Prostate gland (tissue), 2 donors: ENCODE measurements around the gene PEX11B. TPM values are rescaled to one million over a fixed set of nuclear protein-coding genes. Genes with fewer than 3 reads are reported as not detected.
A peak's percentile ranks its signal among the peaks of the same experiment; 100 is the strongest.

Experiments
- DNase-seq: peaks from one replicate; pipeline ENCODE4 v3.0.0-alpha.2; 2019; ENCODE audit warnings: low spot score
- H3K27ac ChIP-seq, 2 donors: fragments of 200-600 bp; sonication (generic); 2 replicates each; pipeline ENCODE4 v1.5.1; 2017 to 2019
- H3K27me3 ChIP-seq: fragments of 200-600 bp; sonication (generic); replicated peaks from 2 replicates; pipeline ENCODE4 v1.5.1; 2019; ENCODE audit not compliant: insufficient read depth
- H3K36me3 ChIP-seq, 2 donors: fragments of 200-600 bp; sonication (generic); 1 replicate in 1 of 2; 2 replicates in 1 of 2; pipeline versions ENCODE4 v1.5.1 to v1.8.1; 2017 to 2019
- H3K4me1 ChIP-seq: fragments of 200-600 bp; sonication (generic); replicated peaks from 2 replicates; pipeline ENCODE4 v1.5.1; 2019
- H3K4me3 ChIP-seq, 2 donors: fragments of 200-600 bp; sonication (generic); 2 replicates each; pipeline ENCODE4 v1.5.1; 2017 to 2019
- H3K9me3 ChIP-seq: fragments of 200-600 bp; sonication (generic); 2 replicates; pipeline ENCODE4 v1.5.1; 2017
- CTCF ChIP-seq, 4 experiments: fragments of 200-600 bp in 2 of 4; fragments of 450-650 bp in 2 of 4; sonication (generic) in 2 of 4; IDR thresholded peaks; 1 replicate in 3 of 4; 2 replicates in 1 of 4; pipeline ENCODE4 v1.5.1; 2016 to 2019; ENCODE audit warnings: antibody characterized with exemption in 4 of 4, mild to moderate bottlenecking in 2 of 4, moderate library complexity in 2 of 4
- POLR2A ChIP-seq: fragments of 450-650 bp; IDR thresholded peaks from one replicate; pipeline ENCODE4 v1.6.1; 2016; ENCODE audit warnings: antibody characterized with exemption, mild to moderate bottlenecking
- POLR2AphosphoS5 ChIP-seq: sonication (generic); formaldehyde crosslinking; IDR thresholded peaks from one replicate; pipeline ENCODE4 v1.6.1; 2017; ENCODE audit warnings: antibody characterized with exemption
- WGBS: methylation state at CpG from one replicate; pipeline ENCODE4 v1.1.5; 2018; 5-methylcytosine and 5-hydroxymethylcytosine counted together
- intact Hi-C: fragments of 100-400 bp; cut with DNase I; formaldehyde crosslinking; loops from one replicate; pipeline ENCODE4 v1.14.2; 2022
- total RNA-seq, 2 donors: library from RNA; depleted of rRNA; stranded (reverse); fragments of >200 nt; gene quantifications; one replicate each; pipeline ENCODE4 v1.1.0, GENCODE V29; 2016

Gene PEX11B, protein sequence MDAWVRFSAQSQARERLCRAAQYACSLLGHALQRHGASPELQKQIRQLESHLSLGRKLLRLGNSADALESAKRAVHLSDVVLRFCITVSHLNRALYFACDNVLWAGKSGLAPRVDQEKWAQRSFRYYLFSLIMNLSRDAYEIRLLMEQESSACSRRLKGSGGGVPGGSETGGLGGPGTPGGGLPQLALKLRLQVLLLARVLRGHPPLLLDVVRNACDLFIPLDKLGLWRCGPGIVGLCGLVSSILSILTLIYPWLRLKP
- 10 to 100 TPM; 35.9 to 37.7 TPM for total RNA-seq

DNA sequence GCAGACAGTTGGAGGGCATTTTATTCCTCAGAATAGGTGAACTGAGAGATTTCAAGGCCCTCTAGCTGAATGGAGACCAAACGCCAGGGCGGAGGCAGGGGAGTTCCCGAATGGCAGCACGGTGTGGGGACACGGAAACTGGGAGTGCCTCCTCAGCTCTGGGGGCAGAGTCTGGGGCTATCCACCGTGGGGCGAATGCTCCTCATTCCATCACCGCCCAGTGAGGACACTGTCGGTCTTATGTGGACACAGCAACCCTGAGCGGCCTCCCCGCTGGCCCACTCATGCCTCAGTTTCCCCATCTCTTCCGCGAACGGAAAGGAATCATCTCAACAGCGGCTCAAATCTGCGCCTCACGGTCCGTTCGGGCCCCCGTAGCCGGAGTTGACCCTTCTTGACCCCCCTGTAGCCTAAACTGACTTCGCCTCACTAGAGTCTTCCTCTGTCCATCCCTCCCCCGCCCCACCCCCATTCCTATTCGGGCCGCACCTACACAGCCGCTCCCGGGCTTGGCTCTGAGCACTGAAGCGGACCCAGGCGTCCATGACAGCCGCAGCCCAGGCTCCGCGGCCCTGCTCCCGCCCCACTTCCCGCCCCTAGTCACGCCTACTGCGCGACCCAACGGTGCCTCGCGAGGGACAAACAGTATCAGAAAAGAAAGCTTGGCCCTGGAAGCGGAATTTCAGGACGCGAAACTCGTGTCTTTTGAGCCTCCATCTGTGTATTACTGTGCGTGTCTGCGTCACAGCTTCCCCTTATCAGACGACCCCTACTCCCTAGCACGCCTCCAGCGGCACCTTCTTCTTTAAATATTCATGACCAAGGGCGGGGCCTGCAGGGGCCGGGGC, at the start of gene PEX11B:
Gene PEX11B (minus strand): TSS at position 574 of the 848 bp plus-strand sequence. CDS start 29 bp downstream, at position 545.
- H3K4me3 ChIP-seq: peak within 1 kb of the TSS; percentile 64 to 94
- peaks cover 3% of the 10 kb centered on the region for H3K4me1 ChIP-seq
- peak; percentile 87 for DNase-seq
- no peaks in the 10 kb centered on the region for H3K36me3 ChIP-seq
- no peaks in the 10 kb centered on the region for H3K27me3 ChIP-seq
- 1% methylated on average over 51 of the region's 51 CpGs for WGBS
- H3K27ac ChIP-seq: peak within 1 kb of the TSS; percentile 80 to 89
- peak; percentile 44 for TF ChIP-seq POLR2A
- TF ChIP-seq CTCF (IDR thresholded peaks at IDR 0.05): peak in 2 of 4 experiments; percentile 22 to 33
- peak; percentile 94 for TF ChIP-seq POLR2AphosphoS5
- intact Hi-C loops: loop anchor here (5.0 kb wide), 1 partner anchor 44 kb away; the partner anchor contains the start of genes ANKRD34A and POLR3GL
- H3K9me3 ChIP-seq: no peaks in the 10 kb centered on the region

DNA sequence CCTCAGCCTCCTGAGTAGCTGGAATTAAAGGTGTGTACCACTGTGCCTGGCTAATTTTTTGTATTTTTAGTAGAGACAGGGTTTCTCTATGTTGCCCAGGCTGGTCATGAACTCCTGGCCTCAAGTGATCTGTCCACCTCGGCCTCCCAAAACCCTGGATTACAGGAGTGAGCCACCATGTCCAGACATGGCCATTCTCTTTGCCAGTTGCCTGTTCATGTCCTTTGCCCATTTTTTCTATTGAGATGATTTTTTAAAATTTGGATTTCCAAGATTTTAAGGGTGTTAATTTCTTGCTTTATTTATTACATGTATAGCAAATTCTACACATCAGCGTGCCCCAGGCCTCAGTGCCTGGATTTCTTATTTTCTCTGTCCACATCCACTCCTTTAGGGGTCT, 48.8 kb upstream of the PEX11B start:
- no peak for DNase-seq
- Histone ChIP-seq H3K27me3 (no peaks in the 10 kb centered on the region), H3K27ac (no peak overlapping the region), H3K36me3 (no peaks in the 10 kb centered on the region), H3K4me3 (no peak overlapping the region), H3K9me3 (no peaks in the 10 kb centered on the region), H3K4me1 (peaks cover 5% of the 10 kb centered on the region)
- WGBS: 94% methylated on average over 2 of the region's 2 CpGs
- intact Hi-C loops: no loop called here
- TF ChIP-seq POLR2A (no peak), CTCF (IDR thresholded peaks at IDR 0.05) (no peak), POLR2AphosphoS5 (no peak)

DNA sequence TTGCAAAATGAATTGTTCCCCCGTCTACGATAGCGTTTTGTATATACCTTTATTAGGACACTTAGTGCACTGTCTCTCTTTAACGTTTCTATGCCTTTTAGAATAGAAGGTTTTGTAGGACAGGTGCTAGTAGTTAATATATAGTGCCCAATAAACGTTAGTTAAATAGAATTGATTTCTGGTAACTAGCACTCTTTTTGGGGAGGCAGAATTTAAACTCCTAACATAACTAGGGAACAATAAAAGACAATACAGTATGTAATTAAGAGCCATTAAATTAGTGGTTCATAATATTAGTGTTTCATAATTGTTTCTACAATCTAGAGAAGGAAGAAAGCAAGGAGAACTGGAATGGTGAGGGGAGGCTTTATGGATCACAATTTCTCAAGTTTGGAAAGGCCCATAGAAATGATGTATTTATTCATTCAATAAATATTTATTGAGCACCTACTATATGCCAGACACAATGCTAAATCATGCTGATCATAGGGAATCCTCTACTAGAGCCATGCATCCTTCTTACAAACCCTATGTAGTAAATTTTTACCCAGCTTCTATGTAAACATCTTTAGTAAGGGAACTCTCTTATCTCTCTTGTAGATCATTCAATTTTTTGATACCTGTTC, 46.7 kb upstream of the PEX11B start:
- 0% methylated on average over 5 of the region's 5 CpGs for WGBS
- intact Hi-C loops: no loop called here

More for the DNA sequence above, 46.7 kb upstream of the PEX11B start:
- Histone ChIP-seq H3K27me3 (no peaks in the 10 kb centered on the region), H3K27ac (peak overlapping the region; percentile 84 to 89), H3K4me1 (peaks cover 5% of the 10 kb centered on the region), H3K4me3 (peak overlapping the region; percentile 42 to 46), H3K36me3 (no peaks in the 10 kb centered on the region), H3K9me3 (no peaks in the 10 kb centered on the region)
- TF ChIP-seq POLR2AphosphoS5 (no peak), POLR2A (no peak), CTCF (IDR thresholded peaks at IDR 0.05) (no peak)
- DNase-seq: no peak
